GM10266 (cell line): ENCODE data around the gene RNF121.
A peak's percentile ranks its signal among the peaks of the same experiment; 100 is the strongest.

ENCODE experiments used
- DNase-seq: peaks from one replicate; pipeline ENCODE4 v3.0.0; 2012; ENCODE audit errors: extremely low spot score
- TF ChIP-seq, protein P1 (sequence below): IDR thresholded peaks from 2 replicates; pipeline ENCODE4 v1.5.1; 2012; ENCODE audit warnings: mild to moderate bottlenecking, low read depth; ENCODE audit not compliant: control insufficient read depth, insufficient read depth; ENCODE audit errors: missing control alignments

The RNF121 gene

DNA sequence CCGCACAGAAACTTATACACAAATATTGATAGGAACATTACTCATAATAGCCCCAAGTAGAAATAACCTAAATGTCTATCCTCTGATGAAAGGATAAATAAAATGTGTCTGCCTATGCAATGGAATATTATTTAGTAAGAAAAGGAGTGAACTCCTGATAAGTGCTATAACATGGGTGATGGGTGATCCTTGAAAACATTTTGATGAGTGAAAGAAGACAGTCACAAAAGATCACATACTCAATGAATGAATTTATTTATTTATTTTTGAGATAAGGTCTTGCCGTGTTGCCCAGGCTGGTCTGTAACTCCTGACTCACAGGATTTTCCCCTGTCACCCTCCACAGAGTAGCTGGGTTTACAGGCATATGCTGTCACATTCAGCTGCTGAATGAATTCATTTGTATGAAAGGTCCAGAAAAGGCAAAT, 17.3 kb downstream of the RNF121 start:
- TF ChIP-seq, protein P1, sequence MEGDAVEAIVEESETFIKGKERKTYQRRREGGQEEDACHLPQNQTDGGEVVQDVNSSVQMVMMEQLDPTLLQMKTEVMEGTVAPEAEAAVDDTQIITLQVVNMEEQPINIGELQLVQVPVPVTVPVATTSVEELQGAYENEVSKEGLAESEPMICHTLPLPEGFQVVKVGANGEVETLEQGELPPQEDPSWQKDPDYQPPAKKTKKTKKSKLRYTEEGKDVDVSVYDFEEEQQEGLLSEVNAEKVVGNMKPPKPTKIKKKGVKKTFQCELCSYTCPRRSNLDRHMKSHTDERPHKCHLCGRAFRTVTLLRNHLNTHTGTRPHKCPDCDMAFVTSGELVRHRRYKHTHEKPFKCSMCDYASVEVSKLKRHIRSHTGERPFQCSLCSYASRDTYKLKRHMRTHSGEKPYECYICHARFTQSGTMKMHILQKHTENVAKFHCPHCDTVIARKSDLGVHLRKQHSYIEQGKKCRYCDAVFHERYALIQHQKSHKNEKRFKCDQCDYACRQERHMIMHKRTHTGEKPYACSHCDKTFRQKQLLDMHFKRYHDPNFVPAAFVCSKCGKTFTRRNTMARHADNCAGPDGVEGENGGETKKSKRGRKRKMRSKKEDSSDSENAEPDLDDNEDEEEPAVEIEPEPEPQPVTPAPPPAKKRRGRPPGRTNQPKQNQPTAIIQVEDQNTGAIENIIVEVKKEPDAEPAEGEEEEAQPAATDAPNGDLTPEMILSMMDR, result no peak
- DNase-seq, result no peak

DNA sequence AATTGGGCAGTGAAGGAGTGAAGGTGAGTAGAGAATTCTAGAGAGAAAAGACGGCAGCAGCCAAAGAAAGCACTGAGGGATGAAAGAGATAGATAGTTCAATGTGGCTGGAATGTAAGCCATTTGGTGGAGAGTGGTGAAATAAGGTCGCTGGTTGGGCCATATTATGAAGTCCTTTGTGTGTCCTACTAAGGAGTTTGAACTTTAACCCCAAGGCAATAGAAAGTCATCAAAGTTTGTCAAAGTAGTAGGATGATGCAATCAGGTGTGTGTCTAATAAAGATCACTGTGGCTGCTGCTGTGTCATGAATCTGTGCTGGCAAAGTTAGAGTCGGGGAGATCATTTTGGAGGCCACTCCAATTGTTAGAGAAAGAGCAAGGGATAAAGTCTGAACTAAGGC, 18.7 kb downstream of the RNF121 start:
- DNase-seq, result no peak
- TF ChIP-seq, protein P1, result no peak

DNA sequence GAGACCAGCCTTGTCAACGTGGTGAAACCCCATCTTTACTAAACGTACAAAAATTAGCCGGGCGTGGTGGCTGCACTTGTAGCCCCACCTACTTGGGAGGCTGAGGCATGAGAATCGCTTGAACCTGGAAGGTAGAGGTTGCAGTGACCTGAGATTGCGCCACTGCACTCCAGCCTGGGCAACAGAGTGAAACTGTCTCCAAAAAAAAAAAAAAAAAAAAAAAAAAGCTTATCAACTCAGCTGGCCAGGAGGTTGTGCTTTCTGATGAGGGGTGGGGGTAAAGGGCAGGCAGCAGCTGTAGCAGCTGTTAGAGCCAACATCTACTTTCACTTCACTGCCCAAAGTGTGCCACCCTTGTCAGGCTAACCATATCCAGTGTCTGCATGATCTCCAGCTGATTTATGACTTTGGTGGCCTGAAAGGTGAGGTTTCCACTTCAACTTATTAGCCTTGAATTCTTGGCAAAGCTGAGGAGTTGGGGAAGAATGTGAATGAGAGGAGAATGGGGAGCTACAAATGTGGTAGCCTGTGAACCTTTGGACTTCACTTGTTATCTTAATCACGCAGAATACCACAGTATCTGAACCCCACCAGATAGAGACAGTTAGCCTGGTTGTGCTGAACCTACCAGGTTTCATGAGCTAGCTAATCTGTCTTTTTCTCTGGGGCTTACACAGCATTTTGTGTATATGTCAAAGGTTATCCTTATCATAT, 19.6 kb downstream of the RNF121 start:
- no peak for DNase-seq
- TF ChIP-seq, protein P1, result no peak

DNA sequence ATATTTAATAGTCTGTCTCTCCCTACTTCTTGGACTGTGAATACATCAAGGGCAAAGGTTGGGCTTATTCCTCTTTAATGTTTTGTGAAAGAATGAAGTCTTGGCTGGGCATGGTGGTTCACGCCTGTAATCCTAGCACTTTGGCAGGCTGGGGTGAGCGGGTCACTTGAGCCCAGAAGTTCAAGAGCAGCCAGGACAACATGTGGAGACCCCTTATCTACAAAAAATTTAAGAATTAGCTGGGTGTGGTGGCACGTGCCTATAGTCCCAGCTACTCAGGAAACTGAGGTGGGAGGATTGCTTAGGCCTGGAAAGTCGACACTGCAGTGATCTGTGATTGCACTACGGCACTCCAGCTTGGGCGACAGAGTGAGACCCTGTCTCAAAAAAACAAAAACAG, 20.2 kb downstream of the RNF121 start:
- no peak for DNase-seq
- TF ChIP-seq, protein P1, result no peak

DNA sequence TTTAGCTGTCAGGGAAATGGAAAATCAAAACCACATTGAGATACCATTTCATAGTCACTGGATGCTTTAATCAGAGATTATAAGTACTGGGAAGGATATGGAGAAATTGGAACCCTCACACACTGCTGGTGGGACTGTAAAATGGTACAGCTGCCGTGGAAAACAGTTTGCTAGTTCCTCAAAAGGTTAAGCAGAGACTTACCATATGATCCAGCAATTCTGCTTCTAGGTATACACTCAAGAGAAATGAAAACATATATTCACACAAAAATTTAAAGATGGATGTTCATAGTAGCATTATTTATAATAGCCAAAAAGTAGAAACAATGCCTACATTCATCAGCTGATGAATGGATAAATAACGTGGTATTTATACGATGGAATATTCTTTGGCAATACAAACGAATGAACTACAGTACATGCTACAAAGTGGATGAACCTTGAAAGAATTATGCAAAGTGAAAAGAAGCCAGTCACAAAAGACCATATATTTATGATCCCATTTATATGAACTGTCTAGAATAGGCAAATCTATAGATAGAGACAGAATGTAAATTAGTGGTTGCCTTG, 23.0 kb downstream of the RNF121 start:
- TF ChIP-seq, protein P1, result no peak
- DNase-seq, result no peak

DNA sequence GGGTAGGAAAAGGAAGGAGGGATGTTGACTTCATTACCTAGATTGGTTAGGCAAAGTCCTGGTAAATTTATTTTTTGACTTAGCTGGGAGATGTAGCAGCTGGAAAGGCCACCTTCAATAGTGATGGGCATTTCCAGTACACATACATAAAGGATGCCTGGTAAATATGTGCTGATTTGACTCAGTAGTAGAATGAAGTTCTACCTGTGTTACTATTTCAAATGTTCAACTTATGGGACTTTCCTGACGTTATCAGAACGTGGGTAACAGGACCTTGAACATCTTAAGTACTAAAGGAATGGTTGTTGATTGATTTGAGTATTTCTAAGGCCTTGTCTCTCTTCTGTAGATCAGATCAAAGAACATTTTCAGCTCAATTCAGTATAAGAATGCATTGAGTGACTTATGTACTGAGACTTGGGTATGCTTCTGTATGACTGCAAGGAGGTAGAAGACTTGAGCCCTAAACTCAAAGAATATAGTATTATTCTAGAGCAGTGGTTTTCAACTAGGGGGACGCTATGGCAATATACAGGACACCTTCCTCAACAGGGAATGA, 27.1 kb downstream of the RNF121 start:
- no peak for DNase-seq
- TF ChIP-seq, protein P1, result no peak

DNA sequence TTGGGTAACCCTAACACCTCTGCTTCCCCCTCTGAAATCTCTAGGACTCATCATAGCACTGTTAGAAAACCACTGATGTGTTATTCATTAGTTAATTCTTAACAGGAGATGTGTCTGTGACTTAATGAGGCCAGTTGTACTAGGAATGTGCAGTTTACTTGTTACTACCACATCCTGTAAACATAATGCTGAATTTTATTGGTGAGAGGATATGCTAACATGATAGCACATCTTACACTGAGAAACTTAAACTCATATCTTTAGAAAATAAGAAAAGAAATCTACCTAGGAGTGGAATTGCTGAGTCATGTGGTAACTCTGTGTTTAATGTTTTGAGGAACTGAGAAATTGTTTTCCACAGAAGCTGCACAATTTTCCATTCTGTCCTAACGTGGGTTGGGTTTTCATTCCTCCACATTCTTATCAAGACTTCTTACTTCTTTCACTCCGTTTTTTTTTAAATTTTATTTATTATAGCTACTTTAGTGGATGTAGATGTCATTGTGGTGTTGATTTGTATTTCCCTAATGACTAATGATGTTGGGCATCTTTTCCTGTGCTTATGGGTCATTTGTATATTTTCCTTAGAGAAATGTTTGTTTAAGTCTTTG, 33.7 kb downstream of the RNF121 start:
- TF ChIP-seq, protein P1, result no peak
- peak; percentile 26 for DNase-seq
